HL-60 (cell line): ENCODE results near the gene DDIAS.

ENCODE experiments used
- DNase-seq, 2 experiments: peaks; one replicate each; pipeline ENCODE4 v3.0.0-alpha.2; 2010 to 2020; ENCODE audit warnings: low read depth in 1 of 2, low spot score in 1 of 2
- H3K27ac ChIP-seq: fragments of 250-450 bp; sonication (Bioruptor Pico); replicated peaks from 2 replicates; pipeline ENCODE4 v1.5.1; 2020; ENCODE audit warnings: mild to moderate bottlenecking, moderate library complexity
- H3K27me3 ChIP-seq: fragments of 250-450 bp; sonication (Bioruptor Pico); 2 replicates; pipeline ENCODE4 v1.5.1; 2021; ENCODE audit warnings: mild to moderate bottlenecking, moderate library complexity; ENCODE audit not compliant: insufficient read depth, poor library complexity, severe bottlenecking
- H3K4me3 ChIP-seq: replicated peaks from 2 replicates; pipeline ENCODE4 v1.5.1; 2011; ENCODE audit warnings: mild to moderate bottlenecking, control low read depth, low read length; ENCODE audit not compliant: insufficient read depth
- CTCF ChIP-seq: IDR thresholded peaks from one replicate; pipeline ENCODE4 v1.5.1; 2011; ENCODE audit warnings: low read length, control low read depth, inconsistent platforms; ENCODE audit not compliant: insufficient read depth
- GABPA ChIP-seq: IDR thresholded peaks from 2 replicates; pipeline ENCODE4 v1.6.1; 2012; ENCODE audit warnings: low read depth
- POLR2AphosphoS5 ChIP-seq: IDR thresholded peaks from 2 replicates; pipeline ENCODE4 v1.6.1; 2012; ENCODE audit warnings: low read depth
- SPI1 ChIP-seq: IDR thresholded peaks from 2 replicates; pipeline ENCODE4 v1.6.1; 2012; ENCODE audit warnings: low read depth, mild to moderate bottlenecking, borderline replicate concordance
- TF ChIP-seq, protein P1 (sequence below): IDR thresholded peaks from 2 replicates; pipeline ENCODE4 v1.6.1; 2012; ENCODE audit warnings: low read depth; ENCODE audit not compliant: insufficient replicate concordance

The DDIAS gene

GRCh38 chr11:82899186-82899820 is 2.2 kb upstream of the DDIAS start:
- DNase-seq, result peak in 1 of 2 experiments; percentile 47
- Histone ChIP-seq H3K4me3 (peak overlapping the region; percentile 63), H3K27ac (peak overlapping the region; percentile 92), H3K27me3 (no peaks in the 10 kb centered on the region)
- TF ChIP-seq GABPA, result no peak
- no peak for TF ChIP-seq CTCF
- no peak for TF ChIP-seq POLR2AphosphoS5
- TF ChIP-seq, protein P1, sequence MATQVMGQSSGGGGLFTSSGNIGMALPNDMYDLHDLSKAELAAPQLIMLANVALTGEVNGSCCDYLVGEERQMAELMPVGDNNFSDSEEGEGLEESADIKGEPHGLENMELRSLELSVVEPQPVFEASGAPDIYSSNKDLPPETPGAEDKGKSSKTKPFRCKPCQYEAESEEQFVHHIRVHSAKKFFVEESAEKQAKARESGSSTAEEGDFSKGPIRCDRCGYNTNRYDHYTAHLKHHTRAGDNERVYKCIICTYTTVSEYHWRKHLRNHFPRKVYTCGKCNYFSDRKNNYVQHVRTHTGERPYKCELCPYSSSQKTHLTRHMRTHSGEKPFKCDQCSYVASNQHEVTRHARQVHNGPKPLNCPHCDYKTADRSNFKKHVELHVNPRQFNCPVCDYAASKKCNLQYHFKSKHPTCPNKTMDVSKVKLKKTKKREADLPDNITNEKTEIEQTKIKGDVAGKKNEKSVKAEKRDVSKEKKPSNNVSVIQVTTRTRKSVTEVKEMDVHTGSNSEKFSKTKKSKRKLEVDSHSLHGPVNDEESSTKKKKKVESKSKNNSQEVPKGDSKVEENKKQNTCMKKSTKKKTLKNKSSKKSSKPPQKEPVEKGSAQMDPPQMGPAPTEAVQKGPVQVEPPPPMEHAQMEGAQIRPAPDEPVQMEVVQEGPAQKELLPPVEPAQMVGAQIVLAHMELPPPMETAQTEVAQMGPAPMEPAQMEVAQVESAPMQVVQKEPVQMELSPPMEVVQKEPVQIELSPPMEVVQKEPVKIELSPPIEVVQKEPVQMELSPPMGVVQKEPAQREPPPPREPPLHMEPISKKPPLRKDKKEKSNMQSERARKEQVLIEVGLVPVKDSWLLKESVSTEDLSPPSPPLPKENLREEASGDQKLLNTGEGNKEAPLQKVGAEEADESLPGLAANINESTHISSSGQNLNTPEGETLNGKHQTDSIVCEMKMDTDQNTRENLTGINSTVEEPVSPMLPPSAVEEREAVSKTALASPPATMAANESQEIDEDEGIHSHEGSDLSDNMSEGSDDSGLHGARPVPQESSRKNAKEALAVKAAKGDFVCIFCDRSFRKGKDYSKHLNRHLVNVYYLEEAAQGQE, result no peak
- TF ChIP-seq SPI1, result no peak

GRCh38 chr11:82899957-82900276 is 1.6 kb upstream of the DDIAS start:
- Histone ChIP-seq H3K4me3 (peak overlapping the region; percentile 63), H3K27me3 (no peaks in the 10 kb centered on the region), H3K27ac (peak overlapping the region; percentile 92)
- TF ChIP-seq SPI1 (no peak), GABPA (no peak), POLR2AphosphoS5 (no peak; the same call in 1 of the 2 replicates), CTCF (no peak)
- TF ChIP-seq, protein P1, result no peak
- no peak for DNase-seq

DNA sequence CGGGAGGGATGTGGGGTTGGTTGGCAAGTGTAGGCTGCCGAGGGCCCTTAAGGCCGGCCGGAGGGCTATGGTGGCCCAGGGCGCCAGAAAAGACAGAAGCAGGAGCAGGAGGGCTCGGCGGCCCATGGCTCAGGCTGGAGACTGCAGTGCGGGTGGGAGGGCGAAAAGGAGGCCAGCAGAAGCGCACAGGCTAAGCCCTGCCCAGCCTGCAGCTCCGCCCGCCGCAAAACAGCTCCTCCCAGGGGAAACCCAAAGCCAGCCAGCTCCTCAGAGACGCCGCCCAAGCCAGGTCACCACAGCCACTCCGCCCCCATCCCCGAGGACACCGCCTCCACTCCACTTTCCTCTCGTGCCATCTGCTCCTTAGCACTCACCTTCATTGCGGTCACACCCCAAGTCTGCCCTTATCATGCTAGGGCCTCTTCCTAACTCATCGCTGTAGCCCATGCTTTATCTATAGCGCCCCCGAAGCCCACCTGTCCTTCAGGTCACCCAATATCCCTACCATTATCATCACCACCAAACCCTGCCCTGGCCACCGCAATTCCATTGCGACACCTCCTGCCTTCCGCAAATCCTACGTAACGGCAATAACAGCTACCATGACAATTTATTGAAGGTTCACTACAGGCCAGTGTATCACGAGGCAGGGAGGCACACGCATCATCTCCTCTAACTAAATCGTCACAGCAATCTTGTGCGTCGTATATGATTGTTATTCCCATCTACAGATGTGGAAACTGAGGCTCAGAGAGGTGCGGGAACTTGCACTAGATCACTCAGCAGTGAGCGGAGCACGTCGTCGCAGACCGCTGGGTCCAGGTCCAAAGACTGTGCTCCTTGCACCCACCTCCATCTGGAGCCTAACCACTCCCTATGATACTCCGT is 1.0 kb upstream of the DDIAS start, which contains the start of gene PRCP:
PRCP (minus strand) TSS at position 154 of the 888 bp plus-strand sequence; CDS start at position 126, 28 bp downstream.
- Histone ChIP-seq H3K27me3 (no peaks in the 10 kb centered on the region), H3K4me3 (peak within 1 kb of the TSS; percentile 63), H3K27ac (peak within 1 kb of the TSS; percentile 92)
- DNase-seq, result peak; percentile 80 to 98
- TF ChIP-seq, protein P1, result no peak
- TF ChIP-seq GABPA, result no peak
- TF ChIP-seq CTCF, result no peak
- TF ChIP-seq POLR2AphosphoS5, result peak; percentile 83
- peak; percentile 80 for TF ChIP-seq SPI1
